MM.1S (cell line): ENCODE results near the gene PSENEN.

Experiments
- DNase-seq: peaks from one replicate; pipeline ENCODE4 v3.0.0-alpha.2; 2015
- H2AFZ ChIP-seq: fragments of 300-600 bp; sonication (generic); 2 replicates; pipeline ENCODE4 v1.6.0; 2016; ENCODE audit warnings: antibody characterized with exemption, low read length
- H3F3A ChIP-seq: fragments of 300-600 bp; sonication (generic); 2 replicates; pipeline ENCODE4 v1.6.1; 2016; ENCODE audit warnings: mild to moderate bottlenecking, antibody characterized with exemption, low read length, moderate library complexity, mixed read lengths; ENCODE audit not compliant: insufficient read depth
- H3K27ac ChIP-seq: fragments of 300-600 bp; sonication (generic); 2 replicates; pipeline ENCODE4 v1.5.1; 2016; ENCODE audit warnings: mild to moderate bottlenecking, low read length
- H3K27me3 ChIP-seq: fragments of 300-600 bp; sonication (generic); replicated peaks from 2 replicates; pipeline ENCODE4 v1.6.0; 2016; ENCODE audit warnings: low read length; ENCODE audit not compliant: insufficient read depth
- H3K36me3 ChIP-seq: fragments of 300-600 bp; sonication (generic); replicated peaks from 2 replicates; pipeline ENCODE4 v1.6.1; 2016; ENCODE audit warnings: mild to moderate bottlenecking, low read length, mixed read lengths; ENCODE audit not compliant: insufficient read depth
- H3K4me1 ChIP-seq: fragments of 300-600 bp; sonication (generic); 2 replicates; pipeline ENCODE4 v1.6.1; 2016; ENCODE audit warnings: low read length, mixed read lengths
- H3K4me2 ChIP-seq: fragments of 300-600 bp; sonication (generic); 2 replicates; pipeline ENCODE4 v1.6.0; 2016; ENCODE audit warnings: low read depth, low read length
- H3K4me3 ChIP-seq: fragments of 300-600 bp; sonication (generic); 2 replicates; pipeline ENCODE4 v1.5.1; 2016; ENCODE audit warnings: low read length, mixed read lengths
- H3K79me2 ChIP-seq: fragments of 300-600 bp; sonication (generic); 2 replicates; pipeline ENCODE4 v1.6.1; 2016; ENCODE audit warnings: mixed run types, low read length, mixed read lengths
- H3K9ac ChIP-seq: fragments of 300-600 bp; sonication (generic); 2 replicates; pipeline ENCODE4 v1.6.1; 2016; ENCODE audit warnings: low read length, mixed read lengths
- H3K9me2 ChIP-seq: fragments of 300-600 bp; sonication (generic); replicated peaks from 2 replicates; pipeline ENCODE4 v1.6.1; 2016; ENCODE audit warnings: mild to moderate bottlenecking, low read length, mixed read lengths; ENCODE audit not compliant: insufficient read depth
- H3K9me3 ChIP-seq: fragments of 300-600 bp; sonication (generic); replicated peaks from 2 replicates; pipeline ENCODE4 v1.6.1; 2016; ENCODE audit warnings: mild to moderate bottlenecking, low read length, mixed read lengths; ENCODE audit not compliant: insufficient read depth
- H4K20me1 ChIP-seq: fragments of 300-600 bp; sonication (generic); 2 replicates; pipeline ENCODE4 v1.6.1; 2016; ENCODE audit warnings: mild to moderate bottlenecking, low read length, moderate library complexity, mixed read lengths; ENCODE audit not compliant: insufficient read depth
- EZH2 ChIP-seq: fragments of 300-600 bp; sonication (generic); optimal IDR thresholded peaks from 2 replicates; pipeline ENCODE3; 2017; ENCODE audit warnings: low read depth, mild to moderate bottlenecking, antibody characterized with exemption, low read length, mixed read lengths
- EZH2phosphoT487 ChIP-seq: fragments of 300-600 bp; sonication (generic); IDR thresholded peaks from 2 replicates; pipeline ENCODE4 v1.6.1; 2018; ENCODE audit warnings: antibody characterized with exemption, low read length
- TF ChIP-seq, protein P1 (sequence below): fragments of 300-600 bp; sonication (generic); IDR thresholded peaks from 2 replicates; pipeline ENCODE4 v1.5.1; 2016; ENCODE audit warnings: antibody characterized with exemption, low read length, mixed read lengths

The PSENEN gene

GRCh38 chr19:35779033-35779432 lies 33.6 kb downstream of the PSENEN start:
- Histone ChIP-seq H3K9ac (no peak overlapping the region), H2AFZ (no peak overlapping the region), H3K9me2 (no peaks in the 10 kb centered on the region), H3K36me3 (no peaks in the 10 kb centered on the region), H3K4me1 (peaks cover 12% of the 10 kb centered on the region), H4K20me1 (no peaks in the 10 kb centered on the region), H3K4me2 (no peak overlapping the region), H3K27me3 (no peaks in the 10 kb centered on the region), H3F3A (no peaks in the 10 kb centered on the region), H3K9me3 (no peaks in the 10 kb centered on the region), H3K27ac (no peak overlapping the region), H3K4me3 (no peak overlapping the region), H3K79me2 (peaks cover 13% of the 10 kb centered on the region)
- TF ChIP-seq EZH2 (no peak), EZH2phosphoT487 (no peak)
- TF ChIP-seq, protein P1, sequence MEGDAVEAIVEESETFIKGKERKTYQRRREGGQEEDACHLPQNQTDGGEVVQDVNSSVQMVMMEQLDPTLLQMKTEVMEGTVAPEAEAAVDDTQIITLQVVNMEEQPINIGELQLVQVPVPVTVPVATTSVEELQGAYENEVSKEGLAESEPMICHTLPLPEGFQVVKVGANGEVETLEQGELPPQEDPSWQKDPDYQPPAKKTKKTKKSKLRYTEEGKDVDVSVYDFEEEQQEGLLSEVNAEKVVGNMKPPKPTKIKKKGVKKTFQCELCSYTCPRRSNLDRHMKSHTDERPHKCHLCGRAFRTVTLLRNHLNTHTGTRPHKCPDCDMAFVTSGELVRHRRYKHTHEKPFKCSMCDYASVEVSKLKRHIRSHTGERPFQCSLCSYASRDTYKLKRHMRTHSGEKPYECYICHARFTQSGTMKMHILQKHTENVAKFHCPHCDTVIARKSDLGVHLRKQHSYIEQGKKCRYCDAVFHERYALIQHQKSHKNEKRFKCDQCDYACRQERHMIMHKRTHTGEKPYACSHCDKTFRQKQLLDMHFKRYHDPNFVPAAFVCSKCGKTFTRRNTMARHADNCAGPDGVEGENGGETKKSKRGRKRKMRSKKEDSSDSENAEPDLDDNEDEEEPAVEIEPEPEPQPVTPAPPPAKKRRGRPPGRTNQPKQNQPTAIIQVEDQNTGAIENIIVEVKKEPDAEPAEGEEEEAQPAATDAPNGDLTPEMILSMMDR: no peak
- no peak for DNase-seq

DNA sequence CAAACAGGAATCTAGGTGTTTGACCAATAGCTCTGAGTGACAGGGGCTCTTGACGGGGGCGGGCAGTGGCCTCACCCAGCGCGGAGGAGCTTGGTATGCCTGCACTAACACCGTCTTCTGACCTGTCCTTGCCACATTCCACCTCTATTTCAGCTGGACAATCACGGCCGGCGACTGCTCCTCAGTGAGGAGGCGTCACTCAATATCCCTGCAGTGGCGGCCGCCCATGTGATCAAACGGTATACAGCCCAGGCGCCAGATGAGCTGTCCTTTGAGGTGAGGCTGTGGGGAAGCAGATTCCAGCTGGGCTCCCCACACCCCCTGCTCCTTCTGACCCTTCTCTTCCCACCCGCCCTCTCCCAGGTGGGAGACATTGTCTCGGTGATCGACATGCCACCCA lies 34.6 kb downstream of the PSENEN start:
- H3F3A ChIP-seq: no peaks in the 10 kb centered on the region
- H3K27me3 ChIP-seq: no peaks in the 10 kb centered on the region
- no peak overlapping the region for H3K4me3 ChIP-seq
- DNase-seq: no peak
- TF ChIP-seq, protein P1: no peak
- TF ChIP-seq EZH2 (no peak), EZH2phosphoT487 (no peak)
- H3K4me1 ChIP-seq: peaks cover 7% of the 10 kb centered on the region
- no peak overlapping the region for H3K4me2 ChIP-seq
- peaks cover 13% of the 10 kb centered on the region for H3K79me2 ChIP-seq
- H3K27ac ChIP-seq: no peak overlapping the region
- H3K9me2 ChIP-seq: no peaks in the 10 kb centered on the region
- no peak overlapping the region for H2AFZ ChIP-seq
- no peaks in the 10 kb centered on the region for H3K9me3 ChIP-seq
- H3K9ac ChIP-seq: no peak overlapping the region
- H4K20me1 ChIP-seq: no peaks in the 10 kb centered on the region
- no peaks in the 10 kb centered on the region for H3K36me3 ChIP-seq

DNA sequence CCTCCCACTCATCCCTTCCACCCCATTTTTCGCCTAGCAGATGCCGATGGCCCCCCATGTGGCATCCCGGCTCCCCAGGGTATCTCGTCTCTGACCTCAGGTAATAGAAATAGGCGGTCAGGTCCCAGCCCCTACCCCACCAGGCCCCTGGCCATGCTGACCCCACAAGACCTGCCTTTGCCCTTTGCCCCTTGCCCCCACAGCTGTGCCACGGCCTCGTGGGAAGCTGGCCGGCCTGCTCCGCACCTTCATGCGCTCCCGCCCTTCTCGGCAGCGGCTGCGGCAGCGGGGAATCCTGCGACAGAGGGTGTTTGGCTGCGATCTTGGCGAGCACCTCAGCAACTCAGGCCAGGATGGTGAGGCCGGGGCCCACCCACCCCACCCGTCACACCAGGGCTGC lies 35.3 kb downstream of the PSENEN start:
- Histone ChIP-seq H4K20me1 (no peaks in the 10 kb centered on the region), H3K79me2 (peaks cover 13% of the 10 kb centered on the region), H3K36me3 (no peaks in the 10 kb centered on the region), H2AFZ (no peak overlapping the region), H3K9ac (no peak overlapping the region), H3F3A (no peaks in the 10 kb centered on the region), H3K4me1 (peaks cover 7% of the 10 kb centered on the region), H3K9me2 (no peaks in the 10 kb centered on the region), H3K4me3 (no peak overlapping the region), H3K27ac (no peak overlapping the region), H3K9me3 (no peaks in the 10 kb centered on the region), H3K4me2 (no peak overlapping the region), H3K27me3 (no peaks in the 10 kb centered on the region)
- TF ChIP-seq EZH2phosphoT487: no peak
- TF ChIP-seq EZH2: no peak
- TF ChIP-seq, protein P1: no peak
- no peak for DNase-seq
